HUES64 (cell line): ENCODE data around the gene SLC30A5.
"Not testable (repeated sequence)": the region's sequence is repeated elsewhere in the genome, so short reads cannot be mapped to it uniquely, and the experiment has no call there.

Source experiments
- H3K27ac ChIP-seq: 2 replicates; pipeline ENCODE4 v1.7.0; 2013; ENCODE audit warnings: low read depth, low read length, inconsistent platforms
- H3K27me3 ChIP-seq: 2 replicates; pipeline ENCODE4 v1.6.1; 2013; ENCODE audit warnings: mild to moderate bottlenecking, low read length; ENCODE audit not compliant: insufficient read depth
- H3K36me3 ChIP-seq: 2 replicates; pipeline ENCODE4 v1.6.1; 2013; ENCODE audit warnings: mild to moderate bottlenecking, low read length; ENCODE audit not compliant: insufficient read depth
- H3K4me1 ChIP-seq: 2 replicates; pipeline ENCODE4 v1.6.1; 2013; ENCODE audit warnings: mild to moderate bottlenecking, low read length, moderate library complexity; ENCODE audit not compliant: insufficient read depth
- H3K4me3 ChIP-seq: 2 replicates; pipeline ENCODE4 v1.5.1; 2013; ENCODE audit warnings: mild to moderate bottlenecking, low read length, moderate library complexity
- H3K9ac ChIP-seq: 2 replicates; pipeline ENCODE4 v1.6.1; 2013; ENCODE audit warnings: mild to moderate bottlenecking, low read depth, low read length
- H3K9me3 ChIP-seq: 2 replicates; pipeline ENCODE4 v1.6.1; 2013; ENCODE audit warnings: low read depth, low read length; ENCODE audit not compliant: insufficient read depth
- WGBS: fragments of 150-250, 120-280 bp; methylation state at CpG from one replicate; pipeline ENCODE4 v1.1.7; 2013; ENCODE audit warnings: missing lambda C conversion rate; 5-methylcytosine and 5-hydroxymethylcytosine counted together

The SLC30A5 gene

DNA sequence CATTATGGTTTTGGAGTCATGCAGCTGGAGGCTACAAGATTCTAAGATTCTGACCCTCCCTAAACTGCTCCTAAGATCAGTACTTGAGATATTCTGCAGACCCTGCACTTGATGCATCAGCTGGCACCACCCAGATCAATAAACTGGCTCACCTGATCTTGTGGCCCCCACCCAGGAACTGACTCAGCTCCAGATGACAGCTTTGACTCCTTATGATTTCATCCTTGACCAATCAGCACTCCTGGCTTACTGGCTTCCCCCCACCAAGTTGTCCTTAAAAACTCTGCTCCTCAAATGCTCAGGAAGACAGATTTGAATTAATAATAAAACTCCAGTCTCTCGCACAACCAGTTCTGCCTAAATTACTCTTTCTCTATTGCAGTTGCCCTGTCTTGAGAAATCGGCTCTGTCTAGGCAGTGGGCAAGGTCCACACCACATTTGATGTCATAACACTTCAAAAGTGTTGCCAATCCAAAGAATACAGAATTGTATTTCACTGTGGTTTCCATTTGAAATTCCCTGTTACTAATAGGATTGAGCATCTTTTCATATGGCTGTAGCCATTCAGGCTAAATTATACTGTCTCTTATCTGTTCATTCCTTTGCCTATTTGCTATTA lies 14.8 kb upstream of the SLC30A5 start:
- Histone ChIP-seq H3K27ac (no peak overlapping the region), H3K27me3 (no peaks in the 10 kb centered on the region), H3K9me3 (no peaks in the 10 kb centered on the region), H3K4me3 (no peak overlapping the region), H3K4me1 (peaks cover 3% of the 10 kb centered on the region; the same call in 1 of the 2 replicates), H3K9ac (no peak overlapping the region), H3K36me3 (no peaks in the 10 kb centered on the region)
- WGBS = 91% methylated on average over 2 of the region's 2 CpGs

DNA sequence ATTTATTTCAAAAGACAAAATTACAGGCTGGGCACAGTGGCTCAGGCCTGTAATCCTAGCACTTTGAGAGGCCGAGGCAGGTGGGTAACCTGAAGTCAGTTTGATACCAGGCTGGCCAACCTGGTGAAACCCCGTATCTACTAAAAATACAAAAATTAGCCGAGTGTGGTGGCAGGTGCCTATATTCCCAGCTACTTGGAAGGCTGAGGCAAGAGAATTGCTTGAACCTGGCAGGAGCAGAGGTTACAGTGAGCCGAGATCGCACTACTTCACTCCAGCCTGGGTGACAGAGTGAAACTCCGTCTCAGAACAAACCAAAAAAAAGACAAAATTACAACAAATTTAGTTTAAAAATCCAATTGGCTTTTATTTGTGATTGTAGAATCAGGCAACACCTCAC lies 14.3 kb upstream of the SLC30A5 start:
- no peak overlapping the region for H3K9ac ChIP-seq
- 99% methylated on average over 6 of the region's 6 CpGs for WGBS
- H3K36me3 ChIP-seq = no peaks in the 10 kb centered on the region
- peaks cover 3% of the 10 kb centered on the region; the same call in 1 of the 2 replicates for H3K4me1 ChIP-seq
- H3K27ac ChIP-seq = no peak overlapping the region
- H3K9me3 ChIP-seq = no peaks in the 10 kb centered on the region
- H3K27me3 ChIP-seq = no peaks in the 10 kb centered on the region
- H3K4me3 ChIP-seq = no peak overlapping the region

DNA sequence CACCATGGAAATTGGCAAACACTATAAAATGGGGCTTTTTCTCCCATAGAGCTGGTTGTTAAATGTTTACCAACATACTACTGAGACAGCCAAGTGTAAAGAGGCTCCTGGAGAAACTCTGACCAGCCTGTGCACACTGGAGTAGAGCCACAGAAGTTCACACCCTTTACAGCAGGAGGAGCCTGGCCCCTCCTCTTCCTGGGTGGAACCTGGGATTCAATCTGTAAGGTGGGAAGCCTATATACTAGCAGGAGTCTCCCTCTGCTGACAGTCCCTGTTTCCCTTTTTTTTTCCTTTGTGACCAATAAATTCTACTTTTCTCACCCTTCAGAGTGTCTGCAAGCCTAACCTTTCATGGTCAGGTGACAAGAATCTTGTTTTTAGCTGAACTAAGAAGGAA lies 10.4 kb upstream of the SLC30A5 start:
- Histone ChIP-seq H3K27ac (no peak overlapping the region), H3K9ac (no peak overlapping the region), H3K4me1 (peaks cover 3% of the 10 kb centered on the region; the same call in 1 of the 2 replicates), H3K9me3 (no peaks in the 10 kb centered on the region), H3K4me3 (no peak overlapping the region), H3K27me3 (no peaks in the 10 kb centered on the region), H3K36me3 (no peaks in the 10 kb centered on the region)

DNA sequence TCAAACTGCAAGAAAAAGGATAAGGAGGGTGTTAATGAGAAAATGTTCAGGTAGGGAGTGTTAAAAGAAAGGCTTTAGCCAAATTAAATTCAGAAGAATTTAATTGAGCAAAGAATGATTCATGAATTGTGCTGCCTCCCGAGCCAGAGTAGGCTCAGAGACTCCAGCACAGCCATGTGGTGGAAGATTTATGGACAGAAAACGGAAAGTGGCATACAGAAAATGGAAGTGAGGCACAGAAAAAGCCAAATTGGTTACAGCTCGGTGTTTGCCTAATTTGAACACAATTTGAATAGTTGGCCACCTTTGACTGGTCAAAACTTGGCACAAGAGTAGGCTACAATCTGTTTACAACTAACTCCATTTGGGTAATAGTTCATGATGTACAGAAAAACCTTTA lies 9.6 kb upstream of the SLC30A5 start:
- Histone ChIP-seq H3K9me3 (no peaks in the 10 kb centered on the region), H3K4me3 (no peak overlapping the region), H3K27ac (no peak overlapping the region), H3K36me3 (no peaks in the 10 kb centered on the region), H3K9ac (no peak overlapping the region), H3K27me3 (no peaks in the 10 kb centered on the region), H3K4me1 (peaks cover 3% of the 10 kb centered on the region; the same call in 1 of the 2 replicates)
- WGBS = 93% methylated on average over 3 of the region's 3 CpGs

DNA sequence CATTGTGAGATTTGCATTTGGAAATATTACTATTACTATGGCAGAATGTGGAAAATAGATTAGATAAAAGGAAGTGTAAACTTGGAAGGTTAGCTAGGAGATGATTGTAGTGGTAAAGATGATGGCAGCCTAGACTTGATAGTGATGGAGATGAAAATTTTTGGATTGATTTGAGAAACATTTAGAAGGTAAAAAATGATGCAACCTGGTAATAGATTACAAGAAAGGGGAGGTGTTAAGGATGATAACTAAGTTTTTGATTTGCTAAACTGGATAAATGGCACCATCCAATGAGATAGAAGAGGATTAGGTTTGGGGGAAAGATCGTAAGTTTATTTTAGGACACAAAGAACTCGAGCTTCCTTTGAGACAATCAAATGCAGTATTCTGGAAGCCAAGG lies 8.9 kb upstream of the SLC30A5 start:
- no peaks in the 10 kb centered on the region for H3K27me3 ChIP-seq
- 89% methylated on average over 2 of the region's 2 CpGs for WGBS
- no peaks in the 10 kb centered on the region for H3K36me3 ChIP-seq
- no peaks in the 10 kb centered on the region for H3K9me3 ChIP-seq
- H3K9ac ChIP-seq = no peak overlapping the region
- H3K27ac ChIP-seq = no peak overlapping the region
- H3K4me1 ChIP-seq = peaks cover 3% of the 10 kb centered on the region; the same call in 1 of the 2 replicates
- H3K4me3 ChIP-seq = no peak overlapping the region

DNA sequence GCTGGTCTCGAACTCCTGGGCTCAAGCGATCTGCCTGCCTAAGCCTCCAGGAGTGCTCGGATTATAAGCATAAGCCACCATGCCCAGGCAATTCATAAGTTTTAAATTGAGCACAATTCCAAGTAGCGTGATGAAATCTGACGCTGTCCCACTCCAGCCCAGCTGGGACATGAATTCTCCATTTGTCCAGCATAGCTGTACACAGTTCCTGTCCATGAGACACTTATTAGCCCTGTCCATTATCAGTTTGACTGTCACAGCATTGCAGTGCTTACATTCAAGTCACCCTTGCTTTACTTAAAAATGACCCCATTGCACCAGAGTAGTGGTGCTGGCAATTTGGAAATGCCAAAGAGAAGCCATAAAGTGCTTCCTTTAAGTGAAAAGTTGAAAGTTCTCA lies 7.6 kb upstream of the SLC30A5 start:
- Histone ChIP-seq H3K4me1 (peaks cover 5% of the 10 kb centered on the region), H3K9me3 (no peaks in the 10 kb centered on the region), H3K27me3 (no peaks in the 10 kb centered on the region), H3K36me3 (no peaks in the 10 kb centered on the region), H3K9ac (no peak overlapping the region), H3K4me3 (no peak overlapping the region), H3K27ac (no peak overlapping the region)
- WGBS = 96% methylated on average over 5 of the region's 5 CpGs

GRCh38 chr5:69088006-69088405 lies 5.8 kb upstream of the SLC30A5 start:
- WGBS = 97% methylated on average over 5 of the region's 7 CpGs
- H3K4me1 ChIP-seq, H3K27me3 ChIP-seq, H3K9ac ChIP-seq, H3K4me3 ChIP-seq, H3K9me3 ChIP-seq, H3K36me3 ChIP-seq, H3K27ac ChIP-seq: not testable (repeated sequence)

- no peak overlapping the region for H3K27ac ChIP-seq
- H3K27me3 ChIP-seq = no peaks in the 10 kb centered on the region
- H3K4me1 ChIP-seq = peaks cover 5% of the 10 kb centered on the region; the same call in 1 of the 2 replicates
- no peak overlapping the region for H3K9ac ChIP-seq
- no peaks in the 10 kb centered on the region for H3K9me3 ChIP-seq
- no peak overlapping the region for H3K4me3 ChIP-seq
- 91% methylated on average over 1 of the region's 3 CpGs for WGBS
- no peaks in the 10 kb centered on the region for H3K36me3 ChIP-seq
Measured at GRCh38 chr5:69090158-69090557, 3.7 kb upstream of the SLC30A5 start.

GRCh38 chr5:69091771-69092170 lies 2.0 kb upstream of the SLC30A5 start:
- no peak overlapping the region for H3K4me3 ChIP-seq
- H3K9me3 ChIP-seq = no peaks in the 10 kb centered on the region
- H3K4me1 ChIP-seq = peaks cover 5% of the 10 kb centered on the region; the same call in 1 of the 2 replicates
- no peak overlapping the region for H3K27ac ChIP-seq
- H3K27me3 ChIP-seq = no peaks in the 10 kb centered on the region
- 95% methylated on average over 5 of the region's 6 CpGs for WGBS
- no peak overlapping the region for H3K9ac ChIP-seq
- peaks cover 5% of the 10 kb centered on the region; the same call in 1 of the 2 replicates for H3K36me3 ChIP-seq

- Histone ChIP-seq H3K36me3 (peaks cover 5% of the 10 kb centered on the region; the same call in 1 of the 2 replicates), H3K4me3 (no peak overlapping the region), H3K4me1 (peaks cover 5% of the 10 kb centered on the region; the same call in 1 of the 2 replicates), H3K9me3 (no peaks in the 10 kb centered on the region), H3K27me3 (no peaks in the 10 kb centered on the region), H3K9ac (no peak overlapping the region), H3K27ac (no peak overlapping the region)
- WGBS = 95% methylated on average over 4 of the region's 6 CpGs
Measured at GRCh38 chr5:69092969-69093368, 845 bp upstream of the SLC30A5 start.

GRCh38 chr5:69099302-69099701 lies 5.5 kb downstream of the SLC30A5 start:
- Histone ChIP-seq H3K9me3 (no peaks in the 10 kb centered on the region), H3K36me3 (peaks cover 45% of the 10 kb centered on the region), H3K4me1 (peaks cover 3% of the 10 kb centered on the region; the same call in 1 of the 2 replicates), H3K9ac (no peak overlapping the region), H3K4me3 (no peak overlapping the region), H3K27ac (no peak overlapping the region), H3K27me3 (no peaks in the 10 kb centered on the region)
- 70% methylated on average over 3 of the region's 3 CpGs for WGBS

DNA sequence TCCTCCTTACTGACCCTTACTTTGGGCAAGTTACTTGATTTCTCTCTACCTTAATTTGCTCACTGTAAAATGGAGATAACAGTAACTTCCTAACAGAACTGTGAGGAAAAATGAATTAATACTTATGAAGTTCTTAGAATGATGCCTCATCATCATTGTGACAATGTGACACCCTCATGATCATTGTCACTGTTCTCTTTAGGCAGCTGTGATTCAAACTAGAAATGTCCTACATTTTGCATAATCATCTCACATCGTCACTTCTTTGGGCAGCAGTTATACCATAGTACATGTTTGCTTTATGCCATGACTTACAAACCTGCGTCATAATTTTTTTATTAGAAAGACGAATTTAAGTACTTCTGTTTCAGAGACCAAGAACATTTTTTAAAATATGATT lies 9.7 kb downstream of the SLC30A5 start:
- Histone ChIP-seq H3K4me3 (no peak overlapping the region), H3K9ac (no peak overlapping the region), H3K36me3 (peaks cover 73% of the 10 kb centered on the region), H3K9me3 (no peaks in the 10 kb centered on the region), H3K4me1 (no peaks in the 10 kb centered on the region), H3K27ac (no peak overlapping the region), H3K27me3 (no peaks in the 10 kb centered on the region)
- 76% methylated on average over 2 of the region's 3 CpGs for WGBS
